Measurements from ENCODE around the gene UTP14C. TPM values are rescaled to one million over a fixed set of nuclear protein-coding genes. Genes with fewer than 3 reads are reported as not detected.

Gene UTP14C
- total RNA-seq, 1 donor from 2014 or later: 5.9 TPM

DNA sequence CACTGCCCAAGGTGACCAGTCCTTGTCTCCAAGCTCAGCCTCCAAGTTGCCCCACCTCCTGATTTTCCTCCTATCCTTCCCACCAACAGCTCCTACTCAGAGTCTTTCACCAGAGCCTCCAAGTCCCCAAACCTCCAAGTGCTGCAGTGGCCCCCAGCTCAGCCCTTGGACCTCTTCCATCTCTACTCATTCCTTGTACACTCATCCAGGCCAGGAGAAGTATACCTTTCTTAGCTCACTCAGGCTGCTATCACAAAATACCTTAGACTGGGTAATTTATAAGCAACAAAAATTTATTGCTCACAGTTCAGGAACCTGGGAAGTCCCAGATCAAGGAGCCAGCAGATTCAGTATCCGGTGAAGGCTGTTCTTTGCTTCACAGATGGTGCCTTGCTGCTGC is 24.6 kb upstream of the UTP14C start:
- H3K27ac ChIP-seq: no peak overlapping the region
- no peaks in the 10 kb centered on the region for H3K9me3 ChIP-seq
- intact Hi-C loops (cut with DNase I): loop anchor here (10.0 kb wide), 1 partner anchor 125 kb away; the partner anchor contains the start of gene NEK5
- no peak for DNase-seq (ENCODE audit: extremely low spot score in 2 of 2)
- no peaks in the 10 kb centered on the region for H3K27me3 ChIP-seq
- H3K4me3 ChIP-seq: no peak overlapping the region
- TF ChIP-seq POLR2A (IDR thresholded peaks at IDR 0.05) (no peak), POLR2AphosphoS5 (IDR thresholded peaks at IDR 0.05; ENCODE audit: insufficient read depth in 1 of 2, low read depth in 1 of 2) (no peak)
- TF ChIP-seq, protein P1, sequence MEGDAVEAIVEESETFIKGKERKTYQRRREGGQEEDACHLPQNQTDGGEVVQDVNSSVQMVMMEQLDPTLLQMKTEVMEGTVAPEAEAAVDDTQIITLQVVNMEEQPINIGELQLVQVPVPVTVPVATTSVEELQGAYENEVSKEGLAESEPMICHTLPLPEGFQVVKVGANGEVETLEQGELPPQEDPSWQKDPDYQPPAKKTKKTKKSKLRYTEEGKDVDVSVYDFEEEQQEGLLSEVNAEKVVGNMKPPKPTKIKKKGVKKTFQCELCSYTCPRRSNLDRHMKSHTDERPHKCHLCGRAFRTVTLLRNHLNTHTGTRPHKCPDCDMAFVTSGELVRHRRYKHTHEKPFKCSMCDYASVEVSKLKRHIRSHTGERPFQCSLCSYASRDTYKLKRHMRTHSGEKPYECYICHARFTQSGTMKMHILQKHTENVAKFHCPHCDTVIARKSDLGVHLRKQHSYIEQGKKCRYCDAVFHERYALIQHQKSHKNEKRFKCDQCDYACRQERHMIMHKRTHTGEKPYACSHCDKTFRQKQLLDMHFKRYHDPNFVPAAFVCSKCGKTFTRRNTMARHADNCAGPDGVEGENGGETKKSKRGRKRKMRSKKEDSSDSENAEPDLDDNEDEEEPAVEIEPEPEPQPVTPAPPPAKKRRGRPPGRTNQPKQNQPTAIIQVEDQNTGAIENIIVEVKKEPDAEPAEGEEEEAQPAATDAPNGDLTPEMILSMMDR (IDR thresholded peaks at IDR 0.05): no peak
- no peaks in the 10 kb centered on the region for H3K36me3 ChIP-seq
- H3K4me1 ChIP-seq: peaks cover 16% of the 10 kb centered on the region

DNA sequence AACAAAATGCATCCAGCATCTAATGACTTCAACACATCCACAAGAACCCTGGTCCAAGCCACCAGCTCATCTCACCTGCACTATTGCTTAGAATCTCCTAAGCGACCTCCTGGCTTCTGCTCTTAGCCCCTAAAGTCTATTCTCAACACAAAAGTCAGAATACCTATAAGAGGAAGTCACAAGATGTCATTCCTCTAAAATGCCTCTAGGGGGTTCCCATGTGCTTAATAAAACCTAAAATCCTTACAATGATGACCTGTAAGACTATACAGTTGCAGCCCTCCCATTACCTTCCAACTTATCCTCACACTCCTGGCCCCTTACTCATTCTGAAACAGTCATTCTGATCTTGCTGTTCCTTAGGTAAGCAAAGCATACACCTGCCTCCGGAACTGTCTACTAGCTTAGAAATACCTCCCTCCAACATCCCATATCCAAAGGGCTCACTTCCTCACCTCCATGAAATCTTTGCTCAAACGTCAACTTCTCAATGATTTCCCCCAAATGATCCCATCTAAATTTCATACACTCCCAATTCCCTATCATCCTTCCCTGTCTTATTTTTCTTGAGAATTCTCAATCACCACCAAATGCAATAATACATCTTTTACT is 23.3 kb upstream of the UTP14C start:
- intact Hi-C loops (cut with DNase I): no loop called here
- DNase-seq (ENCODE audit: extremely low spot score in 2 of 2): no peak
- TF ChIP-seq POLR2A (IDR thresholded peaks at IDR 0.05): no peak
- TF ChIP-seq, protein P1 (IDR thresholded peaks at IDR 0.05): peak in 2 of 3 experiments; percentile 43 to 57
- Histone ChIP-seq H3K36me3 (no peaks in the 10 kb centered on the region), H3K27me3 (no peaks in the 10 kb centered on the region), H3K4me3 (no peak overlapping the region), H3K4me1 (peaks cover 3% of the 10 kb centered on the region), H3K27ac (no peak overlapping the region), H3K9me3 (no peaks in the 10 kb centered on the region)

- intact Hi-C loops (cut with DNase I): no loop called here
- H3K36me3 ChIP-seq: no peaks in the 10 kb centered on the region
- no peaks in the 10 kb centered on the region for H3K4me1 ChIP-seq
- no peaks in the 10 kb centered on the region for H3K9me3 ChIP-seq
- H3K27ac ChIP-seq: no peak overlapping the region
- DNase-seq (ENCODE audit: extremely low spot score in 2 of 2): no peak
- no peaks in the 10 kb centered on the region for H3K27me3 ChIP-seq
- no peak overlapping the region for H3K4me3 ChIP-seq
- TF ChIP-seq, protein P1 (IDR thresholded peaks at IDR 0.05): no peak
- TF ChIP-seq POLR2A (IDR thresholded peaks at IDR 0.05) (no peak), POLR2AphosphoS5 (IDR thresholded peaks at IDR 0.05; ENCODE audit: insufficient read depth in 1 of 2, low read depth in 1 of 2) (no peak)
These were observed 22.1 kb upstream of the UTP14C start for GRCh38 chr13:52002361-52002760.

GRCh38 chr13:52003541-52003940 is 20.9 kb upstream of the UTP14C start:
- no peak for DNase-seq (ENCODE audit: extremely low spot score in 2 of 2)
- Histone ChIP-seq H3K27ac (no peak overlapping the region), H3K27me3 (no peaks in the 10 kb centered on the region), H3K4me3 (no peak overlapping the region), H3K36me3 (no peaks in the 10 kb centered on the region), H3K4me1 (no peaks in the 10 kb centered on the region), H3K9me3 (no peaks in the 10 kb centered on the region)
- intact Hi-C loops (cut with DNase I): no loop called here
- TF ChIP-seq, protein P1 (IDR thresholded peaks at IDR 0.05): no peak
- TF ChIP-seq POLR2A (IDR thresholded peaks at IDR 0.05): no peak
- no peak for TF ChIP-seq POLR2AphosphoS5 (IDR thresholded peaks at IDR 0.05; ENCODE audit: insufficient read depth in 1 of 2, low read depth in 1 of 2)

DNA sequence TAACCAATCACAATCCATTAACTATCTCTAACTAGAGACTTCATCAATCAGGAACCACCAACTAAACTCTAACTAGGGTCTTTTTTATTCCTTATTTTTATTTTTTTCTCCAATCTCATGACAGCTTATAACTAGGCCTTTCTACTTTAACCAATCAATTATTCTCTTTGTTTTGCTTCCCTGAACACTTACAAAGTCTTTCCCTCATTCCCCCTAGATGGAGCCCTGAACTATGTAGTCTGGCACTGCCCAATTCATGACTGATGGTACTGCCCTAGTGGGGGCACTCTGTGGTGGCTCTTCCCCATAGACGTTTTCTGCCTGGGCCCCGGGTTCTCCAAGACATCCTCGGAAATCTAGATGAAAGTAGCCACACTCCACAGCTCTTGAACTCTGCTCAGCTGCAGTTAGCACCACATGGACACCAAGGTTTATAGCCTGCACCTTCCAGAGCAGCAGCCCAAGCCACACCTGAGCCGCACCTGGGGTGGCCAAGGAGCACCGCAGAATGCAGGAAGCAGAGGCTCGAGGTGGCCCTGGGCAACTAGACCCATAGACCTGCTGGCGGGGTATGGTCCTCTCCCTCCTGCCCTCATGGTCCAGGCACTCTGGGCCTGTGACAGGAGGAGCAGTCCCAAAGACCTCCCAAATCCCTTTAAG is 19.9 kb upstream of the UTP14C start:
- intact Hi-C loops (cut with DNase I): no loop called here
- no peaks in the 10 kb centered on the region for H3K4me1 ChIP-seq
- H3K4me3 ChIP-seq: no peak overlapping the region

More for the DNA sequence above, 19.9 kb upstream of the UTP14C start:
- no peak for DNase-seq (ENCODE audit: extremely low spot score in 2 of 2)
- Histone ChIP-seq H3K27me3 (no peaks in the 10 kb centered on the region), H3K27ac (no peak overlapping the region), H3K36me3 (no peaks in the 10 kb centered on the region), H3K9me3 (no peaks in the 10 kb centered on the region)
- TF ChIP-seq POLR2AphosphoS5 (IDR thresholded peaks at IDR 0.05; ENCODE audit: insufficient read depth in 1 of 2, low read depth in 1 of 2) (no peak), POLR2A (IDR thresholded peaks at IDR 0.05) (no peak)
- TF ChIP-seq, protein P1 (IDR thresholded peaks at IDR 0.05): no peak

Measured in vagina (tissue), 2 donors.